Psoas muscle (tissue), 8 donors: ENCODE data around the gene DNASE1L2. TPM values are rescaled to one million over a fixed set of nuclear protein-coding genes. Genes with fewer than 3 reads are reported as not detected.

Experiments
- ATAC-seq, 4 donors: fragments of 200-7000 bp; cut with Tn5 transposase; one replicate each; pipeline ENCODE4 v1.9.1; 2020; ENCODE audit warnings: moderate library complexity in 3 of 4, mild to moderate bottlenecking in 2 of 4
- DNase-seq, 2 donors: peaks; one replicate each; pipeline ENCODE4 v3.0.0-alpha.2; 2020
- H3K27ac ChIP-seq: fragments of 200-600 bp; one replicate; pipeline ENCODE4 v1.8.0; 2022
- H3K27me3 ChIP-seq, 3 donors: fragments of 200-600 bp in 1 of 3; one replicate each; pipeline versions ENCODE4 v1.6.1 to v1.8.0; 2013 to 2022; ENCODE audit warnings: low read length in 2 of 3, mild to moderate bottlenecking in 2 of 3, moderate library complexity in 1 of 3; ENCODE audit not compliant: insufficient read depth in 3 of 3
- H3K36me3 ChIP-seq, 2 donors: fragments of 200-600 bp in 1 of 2; one replicate each; pipeline versions ENCODE4 v1.6.1 to v1.8.0; 2013 to 2022; ENCODE audit warnings: low read depth in 1 of 2, mild to moderate bottlenecking in 1 of 2, moderate library complexity in 1 of 2; ENCODE audit not compliant: insufficient read depth in 1 of 2
- H3K4me1 ChIP-seq: fragments of 200-600 bp; one replicate; pipeline ENCODE4 v1.8.0; 2022
- H3K4me3 ChIP-seq: fragments of 200-600 bp; one replicate; pipeline ENCODE4 v1.8.0; 2022; ENCODE audit warnings: mild to moderate bottlenecking
- H3K9me3 ChIP-seq: fragments of 200-600 bp; one replicate; pipeline ENCODE4 v1.8.0; 2022
- CTCF ChIP-seq: fragments of 200-600 bp; IDR thresholded peaks from one replicate; pipeline ENCODE4 v1.8.0; 2022; ENCODE audit warnings: antibody characterized with exemption
- WGBS, 3 donors: extraction: QIAGEN DNeasy Blood & Tissue Kit; methylation state at CpG; one replicate each; pipeline versions ENCODE4 v1.1.6 to v1.1.7; 2013; 5-methylcytosine and 5-hydroxymethylcytosine counted together
- intact Hi-C, 2 donors: fragments of 100-400 bp; cut with DNase I; formaldehyde crosslinking; loops; one replicate each; pipeline versions ENCODE4 v1.11.0 to v1.14.2; 2022
- polyA plus RNA-seq, 3 donors: library from polyadenylated mRNA; stranded (reverse); fragments of 200-250 nt; gene quantifications; one replicate each; pipeline ENCODE4 v1.2.3, GENCODE V29; 2013
- total RNA-seq, 4 donors: library from RNA; stranded (reverse); fragmentation: NEBNext Ultra II Directional in 2 of 4; extraction: Animal tissue kit (Norgen Biotek cat#: 25700) in 2 of 4; gene quantifications; one replicate each; pipeline versions ENCODE4 v1.2.1 to v1.2.4, GENCODE V29; 2021 to 2023
- donor health status: healthy with polysubstance abuse.
- donor health status: DM: no; HTN: no; CAD: no; lungs with moderate emphysema.
- donor health status: Bipolar disorder and iron deficiency.
- donor health status: healthy.
- donor health status: DM: yes; HTN: yes; CAD: no.
- donor health status: DM: no; HTN: no; CAD: no.
- donor health status: DM: no; HTN: no; CAD: no.
- donor health status: DM: yes; HTN: yes; CAD: no.

The DNASE1L2 gene
- total and polyA plus RNA-seq, 7 donors = 0.17 to 1.2 (median 0.34) TPM

DNA sequence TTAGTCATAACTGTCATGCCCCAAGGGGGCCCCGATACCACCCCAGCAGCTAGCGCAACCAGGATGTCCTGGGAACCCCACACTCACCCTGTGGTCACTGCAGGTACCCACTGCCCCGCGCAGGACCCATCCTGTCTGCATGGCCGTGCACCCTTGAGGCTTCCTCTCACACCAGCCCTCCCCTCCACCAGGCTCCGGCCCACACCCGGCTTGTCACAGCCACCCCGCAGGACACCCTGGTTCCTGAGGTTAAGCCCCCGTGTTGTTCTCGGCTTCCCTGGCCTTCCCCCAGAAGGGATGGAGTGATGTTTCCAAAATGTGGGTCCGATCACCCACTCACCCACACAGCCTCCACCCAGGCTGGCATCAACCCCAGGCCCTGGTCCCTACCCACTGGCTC, 7.5 kb downstream of the DNASE1L2 start:
- no peaks in the 10 kb centered on the region for H3K4me1 ChIP-seq
- no peaks in the 10 kb centered on the region for H3K9me3 ChIP-seq
- no peak for DNase-seq
- peaks cover 15 to 83% of the 10 kb centered on the region in 2 donors for H3K36me3 ChIP-seq
- 92 to 95% (median 93%) methylated on average over 11 of the region's 11 CpGs for WGBS, 3 donors
- H3K27me3 ChIP-seq = no peaks in the 10 kb centered on the region
- no peak for TF ChIP-seq CTCF
- intact Hi-C loops = no loop called here
- ATAC-seq = no peak
- no peak overlapping the region for H3K27ac ChIP-seq
- H3K4me3 ChIP-seq = no peak overlapping the region

DNA sequence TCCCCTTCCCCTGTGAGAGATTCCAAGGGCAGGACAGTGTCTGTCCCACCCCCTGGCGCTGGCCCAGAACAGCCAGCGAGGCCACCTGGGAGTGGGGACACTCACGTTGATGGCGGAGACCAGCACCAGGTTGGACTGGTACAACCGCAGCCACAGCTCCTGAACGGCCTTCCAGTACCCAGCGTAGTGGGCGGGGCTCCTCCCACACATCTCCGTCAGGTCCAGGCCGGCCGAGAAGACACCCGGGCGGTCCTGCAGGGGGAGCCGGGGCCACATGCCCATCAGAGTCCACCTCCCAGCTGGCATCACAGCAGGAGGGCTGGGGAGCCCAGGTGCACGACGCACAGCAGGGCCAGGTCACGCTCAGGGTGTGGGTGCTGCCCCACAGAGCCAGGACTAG, 8.1 kb downstream of the DNASE1L2 start:
- no peak overlapping the region for H3K4me3 ChIP-seq
- intact Hi-C loops = no loop called here

DNA sequence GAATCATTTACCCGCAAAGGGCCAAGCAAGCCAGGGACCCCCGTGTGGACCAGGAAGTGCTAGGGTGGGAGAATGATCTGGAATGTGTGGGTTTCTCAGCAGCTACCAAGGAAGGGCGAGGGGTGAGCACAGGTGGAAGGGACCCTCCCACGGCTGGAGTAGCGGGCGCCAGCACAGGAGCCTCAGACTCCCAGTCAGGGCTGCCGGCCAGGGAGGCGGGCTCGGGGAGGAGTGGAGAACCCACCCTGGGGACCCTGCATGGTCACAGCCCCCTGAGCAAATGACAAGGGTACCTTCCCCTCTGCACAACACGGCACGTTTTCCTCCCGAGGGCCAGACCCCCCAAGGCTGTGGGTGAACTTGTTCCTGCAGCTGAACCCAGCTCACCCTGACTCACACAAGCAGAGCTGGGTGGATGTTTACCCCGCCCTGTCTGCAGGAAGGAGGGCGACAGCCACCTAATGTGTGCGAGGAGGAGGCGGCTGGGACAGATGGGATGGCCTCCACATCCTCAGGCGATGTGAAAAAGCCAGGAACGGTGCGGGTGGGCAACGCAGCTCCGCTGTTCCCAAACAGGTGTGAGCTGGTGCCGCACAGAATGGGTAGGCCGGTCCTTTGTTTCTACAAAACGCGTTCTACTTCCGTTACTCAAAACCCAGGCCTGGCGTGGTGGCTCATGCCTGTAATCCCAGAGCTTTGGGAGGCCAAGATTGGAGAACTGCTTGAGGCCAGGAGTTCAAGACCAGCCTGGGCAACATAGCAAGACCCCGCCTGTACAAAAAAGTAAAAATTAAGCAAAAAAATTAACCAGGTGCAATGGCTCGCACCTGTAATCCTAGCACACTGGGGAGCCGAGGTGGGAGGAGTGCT, 8.9 kb downstream of the DNASE1L2 start:
- TF ChIP-seq CTCF = no peak
- Histone ChIP-seq H3K27ac (no peak overlapping the region), H3K4me1 (peaks cover 6% of the 10 kb centered on the region), H3K4me3 (no peak overlapping the region), H3K27me3 (no peaks in the 10 kb centered on the region), H3K9me3 (no peaks in the 10 kb centered on the region), H3K36me3 (peaks cover 15 to 81% of the 10 kb centered on the region in 2 donors)
- DNase-seq (no peak), ATAC-seq (no peak)
- intact Hi-C loops = no loop called here
- 91 to 92% (median 92%) methylated on average over 30 of the region's 30 CpGs for WGBS, 3 donors

More for the DNA sequence above, 8.1 kb downstream of the DNASE1L2 start:
- Histone ChIP-seq H3K27me3 (no peaks in the 10 kb centered on the region), H3K27ac (no peak overlapping the region), H3K36me3 (peaks cover 15 to 86% of the 10 kb centered on the region in 2 donors), H3K4me1 (no peaks in the 10 kb centered on the region), H3K9me3 (no peaks in the 10 kb centered on the region)
- peak in 1 of 4 donors; percentile 16 for ATAC-seq
- WGBS, 3 donors = 62 to 76% (median 74%) methylated on average over 16 to 17 of the region's 17 CpGs
- DNase-seq = no peak
- no peak for TF ChIP-seq CTCF

- H3K27ac ChIP-seq = no peak overlapping the region
- ATAC-seq (no peak), DNase-seq (peak in 1 of 2 donors; percentile 26)
- no peak for TF ChIP-seq CTCF
- H3K4me1 ChIP-seq = peaks cover 10% of the 10 kb centered on the region
- no peaks in the 10 kb centered on the region for H3K9me3 ChIP-seq
- peaks cover 15 to 69% of the 10 kb centered on the region in 2 donors for H3K36me3 ChIP-seq
- WGBS, 3 donors = 68 to 76% (median 72%) methylated on average over 18 of the region's 18 CpGs
- H3K27me3 ChIP-seq = no peaks in the 10 kb centered on the region
- H3K4me3 ChIP-seq = no peak overlapping the region
- intact Hi-C loops = loop anchor here (2.0 kb wide), 1 partner anchor 20 kb away; no protein-coding TSS in a partner anchor
These were observed 10.1 kb downstream of the DNASE1L2 start for GRCh38 chr16:2246301-2246885.
